HepG2 (cell line): ENCODE results near the gene CYP19A1. TPM values are rescaled to one million over a fixed set of nuclear protein-coding genes. Genes with fewer than 3 reads are reported as not detected.

Source experiments
- HIC2 ChIP-seq: sonication (generic); formaldehyde crosslinking; IDR thresholded peaks from 2 replicates; pipeline ENCODE4 v1.9.0; 2022; ENCODE audit warnings: low read depth, missing genetic modification reagents
- MAFG ChIP-seq: sonication (generic); formaldehyde crosslinking; IDR thresholded peaks from 2 replicates; pipeline ENCODE4 v1.5.1; 2020; ENCODE audit warnings: mild to moderate bottlenecking, missing genetic modification reagents
- MBNL3 ChIP-seq: fragments of 250-450 bp; sonication (Bioruptor Pico); conservative IDR thresholded peaks from 2 replicates; pipeline ENCODE4 v1.8.0; 2022; ENCODE audit warnings: mild to moderate bottlenecking, inconsistent platforms
- NAIF1 ChIP-seq: sonication (generic); formaldehyde crosslinking; IDR thresholded peaks from 2 replicates; pipeline ENCODE4 v1.5.0; 2020; ENCODE audit warnings: mild to moderate bottlenecking, missing genetic modification reagents, borderline replicate concordance
- NFE2L2 ChIP-seq: fragments of 150-350 bp; IDR thresholded peaks from 2 replicates; pipeline ENCODE4 v1.6.1; 2014; ENCODE audit warnings: low read length
- NR2F2 ChIP-seq: IDR thresholded peaks from 2 replicates; pipeline ENCODE4 v1.6.1; 2012; ENCODE audit warnings: low read depth, inconsistent platforms, borderline replicate concordance
- RBFOX2 ChIP-seq: fragments of 200-400 bp; formaldehyde crosslinking; IDR thresholded peaks from 2 replicates; pipeline ENCODE4 v1.6.1; 2017; ENCODE audit warnings: low read depth, mild to moderate bottlenecking, low read length
- TFAP4 ChIP-seq: sonication (generic); IDR thresholded peaks from 2 replicates; pipeline ENCODE4 v1.6.1; 2016; ENCODE audit warnings: low read depth, borderline replicate concordance
- THAP8 ChIP-seq: sonication (generic); formaldehyde crosslinking; IDR thresholded peaks from 2 replicates; pipeline ENCODE4 v1.5.1; 2020; ENCODE audit warnings: missing genetic modification reagents, mild to moderate bottlenecking, borderline replicate concordance
- ZBTB40 ChIP-seq, 2 experiments: fragments of 450-650 bp in 1 of 2; sonication (generic) in 1 of 2; formaldehyde crosslinking in 1 of 2; IDR thresholded peaks; 2 replicates each; pipeline versions ENCODE4 v1.6.1 to v1.8.0; 2016 to 2022; ENCODE audit warnings: antibody characterized with exemption in 1 of 2, mild to moderate bottlenecking in 1 of 2, missing genetic modification reagents in 1 of 2
- ZFAT ChIP-seq: sonication (generic); formaldehyde crosslinking; conservative IDR thresholded peaks from 2 replicates; pipeline ENCODE4 v1.8.1; 2023; ENCODE audit warnings: missing genetic modification reagents, inconsistent platforms
- ZMYM3 ChIP-seq: sonication (generic); formaldehyde crosslinking; IDR thresholded peaks from 2 replicates; pipeline ENCODE4 v1.5.1; 2020; ENCODE audit warnings: mild to moderate bottlenecking, missing genetic modification reagents
- ZNF501 ChIP-seq: sonication (generic); formaldehyde crosslinking; IDR thresholded peaks from 2 replicates; pipeline ENCODE4 v1.5.1; 2020; ENCODE audit warnings: mild to moderate bottlenecking, moderate library complexity, missing genetic modification reagents
- ZNF589 ChIP-seq: sonication (generic); formaldehyde crosslinking; conservative IDR thresholded peaks from 2 replicates; pipeline ENCODE4 v1.8.0; 2022; ENCODE audit warnings: mild to moderate bottlenecking, moderate library complexity, missing genetic modification reagents
- polyA plus RNA-seq, 8 experiments: library from polyadenylated mRNA; depleted of rRNA in 3 of 8; stranded (reverse) in 7 of 8; unstranded in 1 of 8; fragments of >200 nt; fragmentation: Illumina TruSeq in 4 of 8; extraction: Trizol in 4 of 8; gene quantifications; 2 replicates each; pipeline versions ENCODE4 v1.2.1 to v1.2.3, GENCODE V29; 2011 to 2016; ENCODE audit warnings: low read depth in 4 of 8, missing spikeins in 1 of 8, mixed read lengths in 1 of 8; ENCODE audit not compliant: insufficient read depth in 1 of 8
- total RNA-seq, 5 experiments: library from RNA; depleted of rRNA; stranded (reverse); fragments of >200 nt; fragmentation: Illumina TruSeq; extraction: Trizol; gene quantifications; 2 replicates each; pipeline ENCODE4 v1.2.3, GENCODE V29; 2016; ENCODE audit warnings: low read depth in 1 of 5
- TF ChIP-seq, protein P1 (sequence below): sonication (generic); formaldehyde crosslinking; IDR thresholded peaks from 2 replicates; pipeline ENCODE4 v1.4.0; 2020; ENCODE audit warnings: missing genetic modification reagents

Gene CYP19A1
- total and polyA plus RNA-seq, 2 of the 13 experiments (the other 11 are each of a cell fraction or from before 2014, with no cell fraction given), result 10.9 to 23.0 TPM

DNA sequence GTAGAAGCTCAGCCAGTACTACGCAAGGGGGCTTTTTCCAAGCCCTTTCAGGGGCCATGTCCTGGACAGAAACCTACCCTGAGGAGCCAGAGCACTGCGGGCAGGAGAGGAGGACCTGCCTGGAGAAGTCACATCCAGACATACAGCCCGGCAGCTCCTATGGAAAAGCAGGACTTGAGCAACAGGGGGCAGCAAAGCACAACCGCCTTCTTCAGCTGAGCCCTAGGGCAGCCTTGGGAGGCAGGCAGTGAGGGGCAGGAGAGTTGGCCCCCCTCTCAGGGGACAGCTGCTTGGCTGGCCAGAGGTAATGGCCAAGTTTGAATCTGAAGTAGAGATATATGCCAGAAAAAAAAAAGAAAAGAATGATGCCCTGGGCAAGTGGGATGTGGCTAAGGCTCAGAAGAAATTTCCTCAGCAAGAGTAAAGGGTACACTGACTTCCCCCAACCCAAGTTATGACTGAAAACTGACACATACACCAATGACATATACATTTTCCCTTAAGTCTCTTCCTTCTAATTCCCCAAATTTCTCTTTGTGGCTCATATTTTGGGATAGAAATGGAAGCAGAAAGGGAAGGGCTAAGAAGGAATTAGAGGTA is 56.9 kb downstream of the CYP19A1 start (continued):
- TF ChIP-seq HIC2 (CRISPR knock-in tag) (no peak), ZBTB40 (IDR thresholded peaks at IDR 0.05) (no peak), ZBTB40 (CRISPR knock-in tag; IDR thresholded peaks at IDR 0.05) (no peak), NAIF1 (CRISPR knock-in tag) (no peak), ZMYM3 (CRISPR knock-in tag) (no peak), NR2F2 (no peak), MAFG (CRISPR knock-in tag) (no peak), NFE2L2 (no peak), ZNF501 (CRISPR knock-in tag) (no peak), THAP8 (no peak), RBFOX2 (no peak), ZNF589 (CRISPR knock-in tag) (no peak), MBNL3 (CRISPR knock-in tag) (no peak), TFAP4 (no peak), ZFAT (CRISPR knock-in tag) (no peak)
- TF ChIP-seq, protein P1, sequence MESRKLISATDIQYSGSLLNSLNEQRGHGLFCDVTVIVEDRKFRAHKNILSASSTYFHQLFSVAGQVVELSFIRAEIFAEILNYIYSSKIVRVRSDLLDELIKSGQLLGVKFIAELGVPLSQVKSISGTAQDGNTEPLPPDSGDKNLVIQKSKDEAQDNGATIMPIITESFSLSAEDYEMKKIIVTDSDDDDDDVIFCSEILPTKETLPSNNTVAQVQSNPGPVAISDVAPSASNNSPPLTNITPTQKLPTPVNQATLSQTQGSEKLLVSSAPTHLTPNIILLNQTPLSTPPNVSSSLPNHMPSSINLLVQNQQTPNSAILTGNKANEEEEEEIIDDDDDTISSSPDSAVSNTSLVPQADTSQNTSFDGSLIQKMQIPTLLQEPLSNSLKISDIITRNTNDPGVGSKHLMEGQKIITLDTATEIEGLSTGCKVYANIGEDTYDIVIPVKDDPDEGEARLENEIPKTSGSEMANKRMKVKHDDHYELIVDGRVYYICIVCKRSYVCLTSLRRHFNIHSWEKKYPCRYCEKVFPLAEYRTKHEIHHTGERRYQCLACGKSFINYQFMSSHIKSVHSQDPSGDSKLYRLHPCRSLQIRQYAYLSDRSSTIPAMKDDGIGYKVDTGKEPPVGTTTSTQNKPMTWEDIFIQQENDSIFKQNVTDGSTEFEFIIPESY (CRISPR knock-in tag), result no peak
